HCT116 (cell line): ENCODE measurements around the gene ZNF544. TPM values are rescaled to one million over a fixed set of nuclear protein-coding genes. Genes with fewer than 3 reads are reported as not detected.

Source experiments
- ATAC-seq: fragments of 200-7000 bp; cut with Tn5 transposase; 2 replicates; pipeline ENCODE4 v1.9.1; 2020; ENCODE audit warnings: mild to moderate bottlenecking, moderate library complexity
- BruUV-seq: library from RNA; stranded (reverse); fragments of 400-500 nt; replicated peaks from 2 replicates; lab custom pipeline; 2021; lab: Mats Ljungman, UMichigan
- CTCF ChIA-PET: fragments of 300-600 bp; sonication (Branson Sonifier 250); formaldehyde crosslinking; loops from one replicate; lab custom pipeline; 2021; ENCODE audit warnings: antibody characterized with exemption; lab: Charles Lee
- POLR2A ChIA-PET: fragments of 300-600, 350-600 bp; sonication (Branson Sonifier 250); formaldehyde crosslinking; loops from one replicate; lab custom pipeline; 2021; ENCODE audit warnings: antibody characterized with exemption; lab: Charles Lee
- RAD21 ChIA-PET, 2 experiments: fragments of 300-600 bp; sonication (Branson Sonifier 250); formaldehyde crosslinking; loops; one replicate each; lab custom pipeline; 2023; ENCODE audit warnings: low total read pairs in 2 of 2; ENCODE audit not compliant: uncharacterized antibody in 2 of 2, unreplicated experiment in 2 of 2, low non-redundant PET in 1 of 2; lab: Charles Lee
- DNase-seq: peaks from one replicate; pipeline ENCODE4 v3.0.0-alpha.2; 2010; ENCODE audit warnings: low read depth, low spot score
- H2AFZ ChIP-seq: fragments of 200-600 bp; shearing (Covaris generic), sonication (generic); 2 replicates; pipeline ENCODE4 v1.6.1; 2017; ENCODE audit warnings: low read depth, mixed run types, mixed read lengths, antibody characterized with exemption, low read length; ENCODE audit not compliant: poor library complexity, severe bottlenecking
- H3K27ac ChIP-seq: 2 replicates; pipeline ENCODE4 v1.5.1; 2012; ENCODE audit warnings: low read depth, low read length
- H3K27me3 ChIP-seq: fragments of 200-600 bp; sonication (generic); 2 replicates; pipeline ENCODE4 v1.6.1; 2016; ENCODE audit warnings: mixed run types, low read length, mixed read lengths; ENCODE audit not compliant: insufficient read depth
- H3K36me3 ChIP-seq, 2 experiments: fragments of 200-500 bp in 1 of 2; fragments of 200-600 bp in 1 of 2; sonication (Bioruptor generic) in 1 of 2; sonication (generic) in 1 of 2; 2 replicates each; pipeline versions ENCODE4 v1.5.1 to v1.6.1; 2014 to 2016; ENCODE audit warnings: low read length in 2 of 2, inconsistent platforms in 1 of 2, mixed read lengths in 1 of 2, mixed run types in 1 of 2; ENCODE audit not compliant: insufficient read depth in 2 of 2, control insufficient read depth in 1 of 2
- H3K4me1 ChIP-seq, 2 experiments: fragments of 200-600 bp in 1 of 2; sonication (generic) in 1 of 2; 2 replicates each; pipeline versions ENCODE4 v1.5.1 to v1.6.1; 2012 to 2017; ENCODE audit warnings: low read length in 2 of 2, inconsistent platforms in 1 of 2, mild to moderate bottlenecking in 1 of 2, mixed read lengths in 1 of 2, mixed run types in 1 of 2, moderate library complexity in 1 of 2; ENCODE audit not compliant: insufficient read depth in 2 of 2, control insufficient read depth in 1 of 2
- H3K4me2 ChIP-seq: fragments of 200-600 bp; sonication (generic); 2 replicates; pipeline ENCODE4 v1.6.1; 2017; ENCODE audit warnings: mixed run types, low read length, mixed read lengths
- H3K4me3 ChIP-seq, 2 experiments: fragments of 200-600 bp in 1 of 2; sonication (generic) in 1 of 2; replicated peaks in 1 of 2; 2 replicates each; pipeline ENCODE4 v1.5.1; 2011 to 2016; ENCODE audit warnings: low read length in 2 of 2, control low read depth in 1 of 2, low read depth in 1 of 2, mild to moderate bottlenecking in 1 of 2, mixed read lengths in 1 of 2, mixed run types in 1 of 2
- H3K79me2 ChIP-seq: fragments of 200-600 bp; sonication (generic); 2 replicates; pipeline ENCODE4 v1.6.1; 2017; ENCODE audit warnings: mild to moderate bottlenecking, mixed run types, low read length, moderate library complexity, mixed read lengths; ENCODE audit not compliant: insufficient read depth
- H3K9ac ChIP-seq: fragments of 200-600 bp; sonication (generic); 2 replicates; pipeline ENCODE4 v1.6.1; 2016; ENCODE audit warnings: low read length, mixed read lengths
- H3K9me2 ChIP-seq: fragments of 200-600 bp; sonication (generic), shearing (Covaris generic); 2 replicates; pipeline ENCODE4 v1.6.1; 2017; ENCODE audit warnings: mixed run types, mild to moderate bottlenecking, moderate library complexity; ENCODE audit not compliant: insufficient read depth
- H3K9me3 ChIP-seq, 2 experiments: fragments of 200-500 bp in 1 of 2; fragments of 200-600 bp in 1 of 2; sonication (Bioruptor generic) in 1 of 2; sonication (generic) in 1 of 2; 2 replicates each; pipeline ENCODE4 v1.6.1; 2014 to 2017; ENCODE audit warnings: low read length in 2 of 2, mixed read lengths in 2 of 2, inconsistent platforms in 1 of 2, low read depth in 1 of 2, mild to moderate bottlenecking in 1 of 2, mixed run types in 1 of 2, moderate library complexity in 1 of 2; ENCODE audit not compliant: control insufficient read depth in 1 of 2, insufficient read depth in 1 of 2
- H4K20me1 ChIP-seq: fragments of 200-600 bp; sonication (generic), shearing (Covaris generic); 2 replicates; pipeline ENCODE4 v1.6.1; 2017; ENCODE audit warnings: mixed run types, mild to moderate bottlenecking, moderate library complexity; ENCODE audit not compliant: insufficient read depth
- ATF3 ChIP-seq: IDR thresholded peaks from 2 replicates; pipeline ENCODE4 v1.6.1; 2012
- CBX3 ChIP-seq: IDR thresholded peaks from 2 replicates; pipeline ENCODE4 v1.6.1; 2012; ENCODE audit warnings: low read depth
- CEBPB ChIP-seq: IDR thresholded peaks from 2 replicates; pipeline ENCODE4 v1.6.1; 2012; ENCODE audit warnings: low read depth
- CTCF ChIP-seq, 3 experiments: fragments of 200-600 bp in 1 of 3; sonication (generic) in 1 of 3; IDR thresholded peaks in 2 of 3; conservative IDR thresholded peaks in 1 of 3; 2 replicates each; pipeline ENCODE4 v1.5.1; 2012 to 2017; ENCODE audit warnings: low read depth in 2 of 3, low read length in 2 of 3, antibody characterized with exemption in 1 of 3, borderline replicate concordance in 1 of 3, control low read depth in 1 of 3, mild to moderate bottlenecking in 1 of 3, mixed read lengths in 1 of 3, mixed run types in 1 of 3, moderate library complexity in 1 of 3; ENCODE audit not compliant: insufficient read depth in 1 of 3
- ELF1 ChIP-seq: IDR thresholded peaks from 2 replicates; pipeline ENCODE4 v1.6.1; 2012; ENCODE audit warnings: low read depth, borderline replicate concordance
- EZH2 ChIP-seq: fragments of 200-600 bp; sonication (generic); IDR thresholded peaks from 2 replicates; pipeline ENCODE4 v1.6.1; 2017; ENCODE audit warnings: antibody characterized with exemption, mixed run types
- EZH2phosphoT487 ChIP-seq: fragments of 200-600 bp; IDR thresholded peaks from 2 replicates; pipeline ENCODE4 v1.6.1; 2018; ENCODE audit warnings: antibody characterized with exemption, borderline replicate concordance
- FOSL1 ChIP-seq: IDR thresholded peaks from 2 replicates; pipeline ENCODE4 v1.6.1; 2012; ENCODE audit warnings: low read depth
- JUND ChIP-seq: IDR thresholded peaks from 2 replicates; pipeline ENCODE4 v1.6.1; 2012
- MAX ChIP-seq: IDR thresholded peaks from 2 replicates; pipeline ENCODE4 v1.6.1; 2012
- POLR2AphosphoS5 ChIP-seq: IDR thresholded peaks from 2 replicates; pipeline ENCODE4 v1.6.1; 2011; ENCODE audit warnings: mild to moderate bottlenecking, low read depth, low read length, moderate library complexity
- RAD21 ChIP-seq: IDR thresholded peaks from 2 replicates; pipeline ENCODE4 v1.6.1; 2012; ENCODE audit warnings: low read depth, mild to moderate bottlenecking
- SP1 ChIP-seq: IDR thresholded peaks from 2 replicates; pipeline ENCODE4 v1.6.1; 2012; ENCODE audit warnings: low read depth
- SRF ChIP-seq: IDR thresholded peaks from 2 replicates; pipeline ENCODE4 v1.6.1; 2012; ENCODE audit warnings: low read depth
- TCF7L2 ChIP-seq: IDR thresholded peaks from 2 replicates; pipeline ENCODE4 v1.7.0; 2011; ENCODE audit warnings: borderline replicate concordance, inconsistent platforms; ENCODE audit not compliant: insufficient read depth, insufficient read length; ENCODE audit errors: extremely low read depth
- YY1 ChIP-seq: IDR thresholded peaks from 2 replicates; pipeline ENCODE4 v1.6.1; 2011; ENCODE audit warnings: low read length, low read depth, moderate library complexity, mild to moderate bottlenecking; ENCODE audit not compliant: insufficient replicate concordance; ENCODE audit errors: extremely low read depth
- ZBTB33 ChIP-seq: IDR thresholded peaks from 2 replicates; pipeline ENCODE4 v1.6.1; 2011; ENCODE audit warnings: mild to moderate bottlenecking, low read length, moderate library complexity; ENCODE audit not compliant: insufficient replicate concordance; ENCODE audit errors: extremely low read depth
- ZFX ChIP-seq: fragments of 450-650 bp; IDR thresholded peaks from 2 replicates; pipeline ENCODE4 v1.6.1; 2017
- ZNF274 ChIP-seq: fragments of 200-500 bp; sonication (Bioruptor generic); IDR thresholded peaks from 2 replicates; pipeline ENCODE4 v1.6.1; 2014; ENCODE audit warnings: mild to moderate bottlenecking, low read depth, low read length, inconsistent platforms
- intact Hi-C: fragments of 100-400 bp; cut with micrococcal nuclease; formaldehyde crosslinking; loops from 2 replicates; pipeline ENCODE4 v1.10.0; 2022
- total RNA-seq: library from RNA; stranded (reverse); gene quantifications from one replicate; pipeline ENCODE4 v1.2.1, GENCODE V29; 2021; ENCODE audit not compliant: unreplicated experiment

The ZNF544 gene
- total RNA-seq, 1 experiment from 2014 or later: 46.3 TPM

GRCh38 chr19:58204566-58204965 is 24.1 kb upstream of the ZNF544 start:
- Histone ChIP-seq H3K4me3 (no peak overlapping the region), H4K20me1 (no peaks in the 10 kb centered on the region), H3K4me1 (no peaks in the 10 kb centered on the region), H2AFZ (no peak overlapping the region), H3K36me3 (0 out of 4 replicates have a peak, but pooled peaks cover 0 to 7% of the 10 kb centered on the region in 2 experiments), H3K9me3 (peaks cover 28 to 56% of the 10 kb centered on the region in 2 experiments; a peak in 2 of 4 replicates), H3K9ac (no peak overlapping the region), H3K9me2 (no peaks in the 10 kb centered on the region), H3K27me3 (no peaks in the 10 kb centered on the region), H3K27ac (no peak overlapping the region), H3K4me2 (no peak overlapping the region), H3K79me2 (no peaks in the 10 kb centered on the region)
- no peak for TF ChIP-seq ZNF274
- TF ChIP-seq EZH2: no peak
- TF ChIP-seq POLR2AphosphoS5: no peak
- TF ChIP-seq YY1: no peak
- no peak for TF ChIP-seq ELF1
- TF ChIP-seq EZH2phosphoT487: no peak
- no peak for TF ChIP-seq CTCF (IDR thresholded peaks at IDR 0.05 in 2 of 3, conservative IDR thresholded peaks at IDR 0.05 in 1 of 3; ENCODE audit: borderline replicate concordance in 1 of 3, insufficient read depth in 1 of 3, low read depth in 2 of 3, low read length in 2 of 3)
- TF ChIP-seq SRF: no peak
- no peak for TF ChIP-seq CEBPB
- TF ChIP-seq SP1: no peak
- TF ChIP-seq ZBTB33: no peak
- no peak for TF ChIP-seq RAD21
- TF ChIP-seq TCF7L2: no peak
- TF ChIP-seq JUND: no peak
- TF ChIP-seq ATF3: no peak
- no peak for TF ChIP-seq MAX
- no peak for TF ChIP-seq FOSL1
- no peak for TF ChIP-seq ZFX
- TF ChIP-seq CBX3: no peak
- no peak for ATAC-seq
- DNase-seq: no peak
- intact Hi-C loops: no loop called here
- ChIA-PET POLR2A (interaction anchor here (0.6 kb wide), 1 partner anchor 493 kb away, joined by 3 read pairs; no protein-coding TSS in a partner anchor), CTCF (no interaction called here), RAD21 (no interaction called here)
- BruUV-seq: no TSS peak
